ENCODE measurements around the gene ADNP2. TPM values are rescaled to one million over a fixed set of nuclear protein-coding genes. Genes with fewer than 3 reads are reported as not detected.

ADNP2 gene
- total and polyA plus RNA-seq, 2 of the 4 experiments (the other 2 are of a cell fraction) = 5.6 to 18.3 TPM

DNA sequence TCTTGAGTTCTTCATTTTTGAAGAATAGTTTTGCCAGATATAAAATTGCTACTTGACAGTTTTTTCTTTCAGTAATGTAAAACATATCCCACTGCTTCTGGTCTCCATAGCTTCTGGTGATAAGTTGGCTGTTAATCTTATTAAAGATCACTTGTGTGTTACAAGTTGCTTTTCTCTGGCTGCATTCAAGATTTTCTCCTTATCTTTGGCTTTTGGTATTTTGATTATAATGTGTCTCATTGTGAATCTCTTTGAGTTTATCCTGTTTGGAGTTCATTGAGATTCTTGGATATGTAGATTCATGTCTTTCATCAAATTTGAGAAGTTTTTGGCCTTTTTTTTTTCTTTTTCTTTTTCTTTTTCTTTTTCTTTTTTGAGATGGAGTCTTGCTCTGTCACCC lies 20.2 kb upstream of the ADNP2 start:
- H4K8ac ChIP-seq (ENCODE audit: low read depth in 2 of 2, low read length in 2 of 2) = no peak overlapping the region
- peaks cover 4% of the 10 kb centered on the region for H3K9me3 ChIP-seq (ENCODE audit: control insufficient read depth, insufficient read depth, low read length)
- CTCF ChIA-PET = no interaction called here
- H3K9me1 ChIP-seq (ENCODE audit: insufficient read depth, low read length) = no peaks in the 10 kb centered on the region
- H3K18ac ChIP-seq (ENCODE audit: low read depth, low read length) = no peak overlapping the region
- H3K23ac ChIP-seq (ENCODE audit: low read depth, low read length) = no peak overlapping the region
- no peak overlapping the region for H3K9ac ChIP-seq (ENCODE audit: low read depth, low read length)
- H3K4ac ChIP-seq (ENCODE audit: low read depth, low read length) = no peak overlapping the region
- POLR2A ChIA-PET (ENCODE audit: unreplicated experiment) = no interaction called here
- no peak overlapping the region for H3K56ac ChIP-seq (ENCODE audit: extremely low read depth, insufficient read depth, low read length)
- no peaks in the 10 kb centered on the region for H3K79me1 ChIP-seq (ENCODE audit: low read depth in 1 of 2, low read length in 2 of 2)
- H3K36me3 ChIP-seq (ENCODE audit: control insufficient read depth, insufficient read depth, low read length) = no peaks in the 10 kb centered on the region
- H3K27ac ChIP-seq (ENCODE audit: insufficient read depth, low read length) = no peak overlapping the region
- no peak overlapping the region for H2BK15ac ChIP-seq (ENCODE audit: low read depth, low read length)
- H2AK5ac ChIP-seq (ENCODE audit: low read depth, low read length) = no peak overlapping the region
- DNase-seq (no peak), ATAC-seq (ENCODE audit: low read depth) (no peak)
- intact Hi-C loops (cut with micrococcal nuclease) = no loop called here
- H2AK9ac ChIP-seq (replicated peaks; ENCODE audit: low read depth, low read length, poor library complexity) = no peak overlapping the region
- H3K4me2 ChIP-seq (ENCODE audit: low read depth, low read length) = no peak overlapping the region
- no peak overlapping the region for H2BK5ac ChIP-seq (ENCODE audit: low read depth, low read length, poor library complexity, severe bottlenecking)
- in situ Hi-C loops (cut with MboI; ENCODE audit: low sequenced_read_pairs) = no loop called here
- no TSS peak for BruUV-seq (replicated peaks)
- no peaks in the 10 kb centered on the region; the same call in 1 of the 2 replicates for H3K27me3 ChIP-seq (ENCODE audit: control insufficient read depth, insufficient read depth, low read length)
- H2BK120ac ChIP-seq (ENCODE audit: low read depth, low read length) = no peak overlapping the region
- no peaks in the 10 kb centered on the region for H3K4me1 ChIP-seq (ENCODE audit: control insufficient read depth, insufficient read depth, low read length)
- H2AFZ ChIP-seq (replicated peaks; ENCODE audit: low read length, poor library complexity) = no peak overlapping the region
- TF ChIP-seq RFX5 (IDR thresholded peaks at IDR 0.05; ENCODE audit: low read depth, low read length) = no peak
- TF ChIP-seq FOS (IDR thresholded peaks at IDR 0.05; ENCODE audit: low read depth, low read length) = no peak
- no peak for TF ChIP-seq MAFK (IDR thresholded peaks at IDR 0.05; ENCODE audit: low read depth, low read length)
- no peak for TF ChIP-seq BHLHE40 (IDR thresholded peaks at IDR 0.05; ENCODE audit: low read depth, low read length)
- no peak for TF ChIP-seq SMC3 (IDR thresholded peaks at IDR 0.05; ENCODE audit: low read depth, low read length)
- TF ChIP-seq, protein P1, sequence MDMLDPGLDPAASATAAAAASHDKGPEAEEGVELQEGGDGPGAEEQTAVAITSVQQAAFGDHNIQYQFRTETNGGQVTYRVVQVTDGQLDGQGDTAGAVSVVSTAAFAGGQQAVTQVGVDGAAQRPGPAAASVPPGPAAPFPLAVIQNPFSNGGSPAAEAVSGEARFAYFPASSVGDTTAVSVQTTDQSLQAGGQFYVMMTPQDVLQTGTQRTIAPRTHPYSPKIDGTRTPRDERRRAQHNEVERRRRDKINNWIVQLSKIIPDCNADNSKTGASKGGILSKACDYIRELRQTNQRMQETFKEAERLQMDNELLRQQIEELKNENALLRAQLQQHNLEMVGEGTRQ (IDR thresholded peaks at IDR 0.05; ENCODE audit: low read depth, low read length) = no peak
- TF ChIP-seq MXI1 (IDR thresholded peaks at IDR 0.05; ENCODE audit: borderline replicate concordance, low read depth, low read length) = no peak
- no peak for TF ChIP-seq CEBPB (IDR thresholded peaks at IDR 0.05; ENCODE audit: low read depth, low read length)
- no peak for TF ChIP-seq POLR2A (IDR thresholded peaks at IDR 0.05; ENCODE audit: low read depth, low read length)
- TF ChIP-seq, protein P2, sequence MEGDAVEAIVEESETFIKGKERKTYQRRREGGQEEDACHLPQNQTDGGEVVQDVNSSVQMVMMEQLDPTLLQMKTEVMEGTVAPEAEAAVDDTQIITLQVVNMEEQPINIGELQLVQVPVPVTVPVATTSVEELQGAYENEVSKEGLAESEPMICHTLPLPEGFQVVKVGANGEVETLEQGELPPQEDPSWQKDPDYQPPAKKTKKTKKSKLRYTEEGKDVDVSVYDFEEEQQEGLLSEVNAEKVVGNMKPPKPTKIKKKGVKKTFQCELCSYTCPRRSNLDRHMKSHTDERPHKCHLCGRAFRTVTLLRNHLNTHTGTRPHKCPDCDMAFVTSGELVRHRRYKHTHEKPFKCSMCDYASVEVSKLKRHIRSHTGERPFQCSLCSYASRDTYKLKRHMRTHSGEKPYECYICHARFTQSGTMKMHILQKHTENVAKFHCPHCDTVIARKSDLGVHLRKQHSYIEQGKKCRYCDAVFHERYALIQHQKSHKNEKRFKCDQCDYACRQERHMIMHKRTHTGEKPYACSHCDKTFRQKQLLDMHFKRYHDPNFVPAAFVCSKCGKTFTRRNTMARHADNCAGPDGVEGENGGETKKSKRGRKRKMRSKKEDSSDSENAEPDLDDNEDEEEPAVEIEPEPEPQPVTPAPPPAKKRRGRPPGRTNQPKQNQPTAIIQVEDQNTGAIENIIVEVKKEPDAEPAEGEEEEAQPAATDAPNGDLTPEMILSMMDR (conservative IDR thresholded peaks at IDR 0.05; ENCODE audit: low read depth, low read length) = no peak
- TF ChIP-seq, protein P3, sequence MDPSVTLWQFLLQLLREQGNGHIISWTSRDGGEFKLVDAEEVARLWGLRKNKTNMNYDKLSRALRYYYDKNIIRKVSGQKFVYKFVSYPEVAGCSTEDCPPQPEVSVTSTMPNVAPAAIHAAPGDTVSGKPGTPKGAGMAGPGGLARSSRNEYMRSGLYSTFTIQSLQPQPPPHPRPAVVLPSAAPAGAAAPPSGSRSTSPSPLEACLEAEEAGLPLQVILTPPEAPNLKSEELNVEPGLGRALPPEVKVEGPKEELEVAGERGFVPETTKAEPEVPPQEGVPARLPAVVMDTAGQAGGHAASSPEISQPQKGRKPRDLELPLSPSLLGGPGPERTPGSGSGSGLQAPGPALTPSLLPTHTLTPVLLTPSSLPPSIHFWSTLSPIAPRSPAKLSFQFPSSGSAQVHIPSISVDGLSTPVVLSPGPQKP (IDR thresholded peaks at IDR 0.05; ENCODE audit: borderline replicate concordance, low read depth, low read length) = no peak
- TF ChIP-seq MAZ (IDR thresholded peaks at IDR 0.05; ENCODE audit: borderline replicate concordance, low read depth, low read length) = no peak
- TF ChIP-seq NFE2L2 (IDR thresholded peaks at IDR 0.05; ENCODE audit: low read depth, low read length) = no peak
- TF ChIP-seq RCOR1 (IDR thresholded peaks at IDR 0.05; ENCODE audit: insufficient replicate concordance, low read length) = no peak
- TF ChIP-seq CHD1 (IDR thresholded peaks at IDR 0.05; ENCODE audit: low read depth, low read length) = no peak
- no peak for TF ChIP-seq RAD21 (IDR thresholded peaks at IDR 0.05; ENCODE audit: low read length)
- H3K14ac ChIP-seq (replicated peaks; ENCODE audit: low read depth, low read length) = no peak overlapping the region
- H3K4me3 ChIP-seq (ENCODE audit: insufficient read depth, low read depth, low read length) = no peak overlapping the region
- H4K91ac ChIP-seq (ENCODE audit: insufficient read depth, low read depth, low read length) = no peak overlapping the region
- no peak overlapping the region for H2BK20ac ChIP-seq (ENCODE audit: low read depth, low read length)
- dilution Hi-C loops (cut with HindIII; ENCODE audit: low sequenced_read_pairs, unreplicated experiment) = no loop called here
- no peak overlapping the region for H4K5ac ChIP-seq (ENCODE audit: low read depth, low read length)
- H4K20me1 ChIP-seq (ENCODE audit: insufficient read depth, low read length) = no peaks in the 10 kb centered on the region

All from IMR-90 (cell line).